ENCODE data around the gene COPS6. TPM values are rescaled to one million over a fixed set of nuclear protein-coding genes. Genes with fewer than 3 reads are reported as not detected.

Gene COPS6
- total and polyA plus RNA-seq, 7 donors, result 82.9 to 145 (median 118) TPM

- TF ChIP-seq CTCF (IDR thresholded peaks at IDR 0.05), result no peak
- DNase-seq (no peak), ATAC-seq (peak in 1 of 4 donors; percentile 46)
- peaks cover 3 to 38% of the 10 kb centered on the region in 2 donors for H3K36me3 ChIP-seq (ENCODE audit: insufficient read depth in 1 of 2, low read depth in 1 of 2)
- H3K27ac ChIP-seq, result peak overlapping the region; percentile 92
- no peaks in the 10 kb centered on the region for H3K27me3 ChIP-seq (ENCODE audit: insufficient read depth in 3 of 3, low read length in 2 of 3)
- intact Hi-C loops (cut with DNase I), result loop anchor here in 1 of 2 donors (2.0 kb wide), 1 partner anchor 62 kb away; no protein-coding TSS in a partner anchor
- 0 to 1% (median 0%) methylated on average over 34 of the region's 34 CpGs for WGBS, 3 donors
- H3K4me3 ChIP-seq, result peak overlapping the region; percentile 94
- no peaks in the 10 kb centered on the region for H3K9me3 ChIP-seq
- H3K4me1 ChIP-seq, result peaks cover 15% of the 10 kb centered on the region
These were observed 7.7 kb upstream of the COPS6 start for GRCh38 chr7:100080907-100081534.

GRCh38 chr7:100081535-100082102 is 7.2 kb upstream of the COPS6 start, which contains the start of gene ZNF3:
Gene ZNF3 (minus strand): TSS chr7:100081723. CDS start chr7:100077357, 4,366 bp downstream.
- Histone ChIP-seq H3K4me1 (peaks cover 15% of the 10 kb centered on the region), H3K27me3 (ENCODE audit: insufficient read depth in 3 of 3, low read length in 2 of 3) (no peaks in the 10 kb centered on the region), H3K9me3 (no peaks in the 10 kb centered on the region), H3K27ac (peak within 1 kb of the TSS; percentile 92), H3K4me3 (peak within 1 kb of the TSS; percentile 94), H3K36me3 (ENCODE audit: insufficient read depth in 1 of 2, low read depth in 1 of 2) (peaks cover 3 to 32% of the 10 kb centered on the region in 2 donors)
- 0 to 1% (median 1%) methylated on average over 51 to 55 of the region's 55 CpGs for WGBS, 3 donors
- DNase-seq, result peak; percentile 98 to 99
- peak; percentile 93 for TF ChIP-seq CTCF (IDR thresholded peaks at IDR 0.05)
- ATAC-seq, result peak; percentile 94 to 97 (median 96)
- intact Hi-C loops (cut with DNase I), result loop anchor here in 1 of 2 donors (2.0 kb wide), 1 partner anchor 63 kb away; no protein-coding TSS in a partner anchor

GRCh38 chr7:100082978-100083377 is 5.8 kb upstream of the COPS6 start:
- intact Hi-C loops (cut with DNase I), result no loop called here

DNA sequence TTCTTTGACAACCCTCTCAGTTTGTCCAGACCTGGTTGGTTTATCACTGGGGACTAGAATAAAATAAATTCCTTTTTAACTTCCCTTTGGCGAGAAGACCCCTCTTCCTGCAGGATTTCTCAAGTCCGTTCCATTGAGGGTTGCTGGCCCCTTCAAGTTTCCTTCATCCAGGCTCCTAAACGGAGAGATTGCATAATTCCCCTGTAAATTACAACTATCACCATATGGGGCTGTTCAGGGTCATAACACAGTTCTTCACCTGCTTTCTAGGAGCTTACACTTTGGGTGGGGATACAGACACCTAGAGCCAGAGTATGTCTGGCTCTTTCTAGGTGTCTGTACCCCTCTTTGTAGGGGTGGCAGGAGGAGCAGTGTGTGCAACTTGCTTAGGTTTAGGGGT is 3.3 kb upstream of the COPS6 start:
- DNase-seq (no peak), ATAC-seq (no peak)
- Histone ChIP-seq H3K9me3 (no peaks in the 10 kb centered on the region), H3K27ac (no peak overlapping the region), H3K4me3 (no peak overlapping the region), H3K36me3 (ENCODE audit: insufficient read depth in 1 of 2, low read depth in 1 of 2) (peaks cover 0 to 5% of the 10 kb centered on the region in 2 donors), H3K27me3 (ENCODE audit: insufficient read depth in 3 of 3, low read length in 2 of 3) (no peaks in the 10 kb centered on the region), H3K4me1 (peaks cover 13% of the 10 kb centered on the region)
- intact Hi-C loops (cut with DNase I), result loop anchor here in 1 of 2 donors (5.0 kb wide), 1 partner anchor 42 kb away; the partner anchor contains the start of gene MBLAC1
- no peak for TF ChIP-seq CTCF (IDR thresholded peaks at IDR 0.05)
- WGBS, 3 donors, result 65 to 68% (median 68%) methylated on average over 3 of the region's 3 CpGs

More at GRCh38 chr7:100082978-100083377, 5.8 kb upstream of the COPS6 start:
- peak overlapping the region; percentile 92 for H3K27ac ChIP-seq
- no peak for TF ChIP-seq CTCF (IDR thresholded peaks at IDR 0.05)
- no peaks in the 10 kb centered on the region for H3K9me3 ChIP-seq
- no peak overlapping the region for H3K4me3 ChIP-seq
- WGBS, 3 donors, result 30 to 54% (median 42%) methylated on average over 4 of the region's 4 CpGs
- no peaks in the 10 kb centered on the region for H3K27me3 ChIP-seq (ENCODE audit: insufficient read depth in 3 of 3, low read length in 2 of 3)
- peaks cover 3 to 19% of the 10 kb centered on the region in 2 donors for H3K36me3 ChIP-seq (ENCODE audit: insufficient read depth in 1 of 2, low read depth in 1 of 2)
- ATAC-seq, result no peak
- peaks cover 16% of the 10 kb centered on the region for H3K4me1 ChIP-seq
- no peak for DNase-seq

Measured in psoas muscle (tissue), 8 donors.